T-helper 1 cell treated with Interleukin-12 subunit alpha and Interleukin-12 subunit beta and Interleukin-4 antibody, amounts not matched to agents 30 ng/mL and 1 ng/mL, for 36 hours (primary cell): ENCODE data around the gene USP22. TPM values are rescaled to one million over a fixed set of nuclear protein-coding genes. Genes with fewer than 3 reads are reported as not detected.

ENCODE experiments used
- intact Hi-C: fragments of 100-400 bp; cut with micrococcal nuclease; formaldehyde crosslinking; loops from one replicate; pipeline ENCODE4 v1.15.1; 2024
- total RNA-seq: library from RNA; stranded (reverse); gene quantifications from 2 replicates; pipeline ENCODE4 v1.2.3, GENCODE V29; 2022

The USP22 gene
- total RNA-seq, 1 donor from 2014 or later, result 128 TPM

DNA sequence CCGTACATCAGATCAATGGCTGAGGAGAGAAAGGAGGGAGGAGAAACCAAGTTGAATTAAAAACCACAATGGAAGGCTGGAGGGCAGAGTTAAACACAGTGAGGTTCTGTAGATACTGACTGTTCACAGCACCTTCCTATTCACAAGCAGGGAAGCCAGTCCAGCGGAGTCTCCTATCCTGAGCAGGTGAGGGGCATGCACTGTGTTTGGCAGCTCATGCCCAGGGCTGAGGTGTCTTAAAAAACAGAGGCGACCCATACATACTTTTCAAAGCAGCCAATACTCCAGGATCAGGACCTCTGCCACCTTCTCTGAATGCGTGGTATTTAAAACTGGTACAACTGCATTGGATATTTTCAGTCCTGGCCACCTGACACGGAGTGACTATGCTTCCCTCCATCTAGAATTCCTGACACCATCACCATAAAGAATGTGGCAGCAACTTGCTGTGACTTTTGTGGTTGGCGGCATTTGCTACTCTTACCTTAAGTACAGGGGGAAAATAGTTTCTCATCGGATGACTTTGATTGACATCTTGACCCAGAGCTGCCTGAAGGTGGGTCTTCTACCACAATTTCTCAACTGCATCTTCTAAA, 21.5 kb downstream of the USP22 start:
- intact Hi-C loops, result loop anchor here (2.0 kb wide), 1 partner anchor 21 kb away; the partner anchor contains the start of gene USP22

DNA sequence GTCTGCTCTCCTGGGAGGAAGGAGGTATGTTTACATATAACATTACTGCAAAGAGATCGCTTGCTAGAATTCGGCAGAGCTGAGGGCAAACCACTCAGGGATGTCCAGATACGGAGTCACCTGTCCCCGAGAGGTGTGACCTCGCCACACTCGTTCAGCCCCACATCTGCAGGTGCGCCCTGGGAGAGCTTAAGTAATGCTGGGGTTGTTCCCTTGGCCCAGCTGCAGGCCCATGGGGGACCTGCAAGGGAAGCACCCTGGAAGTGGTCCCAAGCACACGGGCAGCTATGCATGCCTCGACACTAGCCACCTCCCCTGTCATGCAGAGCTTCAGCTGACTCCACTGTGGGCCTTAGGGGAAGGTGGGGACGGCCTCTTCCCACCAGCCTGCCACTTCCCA, 22.2 kb downstream of the USP22 start:
- intact Hi-C loops, result loop anchor here (2.0 kb wide), 1 partner anchor 22 kb away; the partner anchor contains the start of gene USP22

GRCh38 chr17:21019976-21020586, 22.7 kb downstream of the USP22 start:
- intact Hi-C loops, result loop anchor here (2.0 kb wide), 1 partner anchor 23 kb away; the partner anchor contains the start of gene USP22

DNA sequence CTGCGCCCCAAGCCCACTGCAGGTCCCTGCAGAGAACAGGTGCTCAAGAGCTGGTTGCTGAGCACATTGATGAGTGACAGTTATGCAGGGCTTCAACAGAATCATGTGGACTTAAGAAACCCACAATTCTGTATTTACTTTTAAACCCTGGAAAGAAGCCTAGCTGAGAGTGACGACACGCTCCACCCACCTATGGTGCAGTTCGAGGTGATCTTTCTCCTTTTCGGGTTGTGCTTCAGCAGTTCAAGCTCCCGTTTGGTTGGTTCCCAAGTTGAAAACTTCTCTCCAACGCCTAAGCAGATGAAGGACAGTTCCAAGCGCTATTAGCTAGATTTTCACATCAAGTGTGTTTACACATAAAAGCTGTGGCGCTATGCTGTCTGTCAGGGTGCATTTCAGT, 23.9 kb downstream of the USP22 start:
- intact Hi-C loops, result no loop called here

DNA sequence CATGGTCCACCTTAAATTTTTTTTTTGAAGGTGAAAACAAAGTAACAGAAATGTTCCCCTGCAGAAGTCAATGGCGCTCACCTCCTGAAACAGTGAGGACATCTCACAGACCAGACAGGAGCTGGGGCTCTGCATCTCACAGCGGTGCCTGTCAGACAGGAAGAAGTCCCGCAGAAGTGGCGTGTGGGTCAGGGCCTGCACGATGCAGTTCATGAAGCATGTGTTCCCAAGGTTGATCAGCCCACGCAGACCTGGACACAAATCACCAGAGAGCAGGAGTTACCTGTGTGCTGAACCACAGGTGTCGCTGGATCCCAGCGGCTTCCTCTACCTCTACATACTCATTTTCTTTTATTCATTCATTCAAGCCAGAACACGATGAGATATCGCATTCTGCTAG, 24.9 kb downstream of the USP22 start:
- intact Hi-C loops, result no loop called here

GRCh38 chr17:21017256-21017655, 25.6 kb downstream of the USP22 start:
- intact Hi-C loops, result no loop called here

DNA sequence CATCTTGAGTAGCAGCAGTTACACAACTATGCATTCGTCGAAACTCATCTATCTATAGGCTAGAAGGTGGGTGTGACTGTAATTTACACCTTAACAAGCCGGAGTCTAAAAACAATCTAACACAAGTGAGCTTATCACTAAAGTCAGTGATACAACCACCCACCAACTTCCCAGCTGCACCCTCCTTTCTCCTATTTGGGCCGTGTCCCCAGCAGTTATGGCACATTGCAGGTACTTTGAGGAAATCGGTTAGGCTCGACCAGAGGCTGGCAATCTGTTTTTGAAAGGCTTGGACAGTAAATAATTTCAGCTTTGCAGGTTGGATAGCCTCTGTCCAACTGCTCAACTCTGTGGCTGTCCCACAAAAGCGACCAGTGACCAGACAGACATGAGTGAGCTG, 26.0 kb downstream of the USP22 start:
- intact Hi-C loops, result no loop called here

DNA sequence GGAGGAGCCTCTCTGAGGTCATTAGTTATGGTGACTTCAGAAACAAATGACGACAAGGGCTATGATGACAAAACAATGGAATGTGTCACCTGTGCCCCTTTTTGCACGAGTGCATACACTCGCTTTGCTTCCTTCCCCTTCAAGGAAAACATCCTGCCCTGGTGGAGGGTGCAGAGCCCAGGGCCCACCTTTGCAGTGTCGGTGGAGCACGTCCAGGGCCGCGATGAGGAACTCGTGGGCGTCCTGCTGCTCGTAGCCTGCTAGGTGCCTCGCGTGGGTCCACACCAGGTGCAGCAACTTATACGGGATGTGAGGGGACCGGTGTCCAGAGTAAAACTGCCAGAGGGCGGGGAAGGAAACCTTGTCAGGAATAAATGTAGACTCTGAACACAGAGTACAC, 27.2 kb downstream of the USP22 start:
- intact Hi-C loops, result no loop called here

DNA sequence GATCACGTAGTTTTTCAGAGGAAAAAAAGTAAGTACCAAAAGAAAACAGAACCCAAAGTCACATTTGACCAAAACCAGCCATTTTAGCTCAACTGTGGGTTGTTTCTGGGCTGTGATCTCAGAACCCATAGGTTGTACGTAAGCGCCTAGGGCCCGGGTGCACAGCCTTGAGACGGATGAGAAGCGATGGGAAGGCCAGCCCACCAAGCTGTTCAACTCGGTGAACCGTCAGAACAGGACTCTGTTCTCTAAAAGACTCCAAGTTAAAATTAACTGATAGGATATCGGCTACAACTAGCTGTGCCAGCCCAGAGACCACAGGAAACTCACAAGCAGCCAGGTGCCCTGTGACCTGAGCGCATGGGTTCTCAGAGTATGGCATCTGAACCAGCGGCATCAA, 28.3 kb downstream of the USP22 start:
- intact Hi-C loops, result no loop called here

GRCh38 chr17:21013983-21014382, 28.8 kb downstream of the USP22 start:
- intact Hi-C loops, result no loop called here

GRCh38 chr17:21012736-21013135, 30.1 kb downstream of the USP22 start:
- intact Hi-C loops, result no loop called here

DNA sequence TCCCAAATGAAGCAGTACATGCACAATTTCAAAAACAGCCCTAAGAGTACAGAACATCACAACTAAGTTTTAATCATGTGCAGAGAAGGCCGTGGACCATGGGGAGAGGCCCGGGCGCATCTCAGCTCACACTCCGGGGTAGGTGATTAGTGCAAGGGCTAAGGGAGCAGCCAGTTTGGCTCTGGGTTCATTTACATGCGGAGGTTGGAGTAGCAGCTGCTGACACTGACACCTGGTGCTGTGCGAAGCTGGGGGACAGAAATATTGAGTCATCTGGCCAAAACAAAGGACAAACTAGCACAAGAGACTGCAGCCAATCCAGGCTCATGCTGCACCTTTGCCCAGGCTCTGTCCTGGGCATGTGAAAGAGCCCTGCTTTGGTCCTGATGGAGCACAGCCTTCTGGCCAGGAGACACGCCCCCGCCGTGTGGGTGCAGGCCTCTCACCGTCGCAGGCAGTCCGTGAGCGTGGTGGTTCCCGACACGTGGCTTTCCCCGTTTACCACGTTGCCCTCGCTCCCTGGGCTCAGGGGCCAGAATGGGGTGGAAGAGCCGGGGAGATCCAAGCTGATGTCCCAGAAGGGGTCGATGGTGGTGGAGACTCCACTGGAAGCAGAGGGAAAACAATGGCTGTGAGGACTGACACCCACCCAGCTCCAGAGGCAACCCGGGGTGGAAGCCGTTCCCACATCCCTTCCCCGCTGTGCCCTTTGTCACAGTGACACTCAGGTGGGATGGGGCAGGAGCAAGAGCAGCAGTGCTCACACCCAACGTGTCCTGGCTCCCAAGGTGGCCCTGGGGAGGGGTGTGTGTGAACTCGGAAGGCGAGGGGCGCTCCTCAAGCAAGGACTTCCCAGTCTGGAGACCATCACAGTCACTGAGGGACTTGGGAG, 31.9 kb downstream of the USP22 start:
- intact Hi-C loops, result no loop called here

DNA sequence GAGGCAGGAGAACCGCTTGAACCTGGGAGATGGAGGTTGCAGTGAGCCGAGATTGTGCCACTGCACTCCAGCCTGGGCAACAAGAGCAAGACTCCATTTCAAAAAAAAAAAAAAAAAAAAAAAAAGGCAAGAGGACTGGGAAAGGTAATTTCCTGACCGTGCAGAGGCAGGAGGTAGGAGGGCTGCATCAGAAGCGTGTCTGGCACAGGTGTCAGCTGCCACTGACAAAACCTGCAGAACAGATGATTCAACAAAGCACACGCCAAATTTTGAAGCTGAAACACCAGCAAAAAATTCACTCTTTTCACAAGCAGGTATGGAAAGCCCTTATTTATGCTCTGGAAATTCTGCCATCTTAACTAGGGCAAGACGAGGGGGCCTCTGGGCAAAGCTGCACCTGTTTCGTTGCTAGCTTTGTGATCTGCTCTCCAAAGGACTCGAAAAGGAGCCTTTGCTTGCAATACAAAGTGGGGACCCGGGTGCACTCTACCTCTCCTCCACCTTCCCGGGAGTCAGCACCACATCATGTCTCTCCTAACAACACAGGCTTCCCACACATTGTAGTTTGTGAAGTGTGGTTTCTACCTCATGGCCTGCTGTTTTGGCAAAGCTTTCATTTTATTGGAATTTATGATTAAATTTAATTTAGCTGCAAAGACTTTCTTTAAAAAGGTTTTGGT, 33.7 kb downstream of the USP22 start:
- intact Hi-C loops, result no loop called here

DNA sequence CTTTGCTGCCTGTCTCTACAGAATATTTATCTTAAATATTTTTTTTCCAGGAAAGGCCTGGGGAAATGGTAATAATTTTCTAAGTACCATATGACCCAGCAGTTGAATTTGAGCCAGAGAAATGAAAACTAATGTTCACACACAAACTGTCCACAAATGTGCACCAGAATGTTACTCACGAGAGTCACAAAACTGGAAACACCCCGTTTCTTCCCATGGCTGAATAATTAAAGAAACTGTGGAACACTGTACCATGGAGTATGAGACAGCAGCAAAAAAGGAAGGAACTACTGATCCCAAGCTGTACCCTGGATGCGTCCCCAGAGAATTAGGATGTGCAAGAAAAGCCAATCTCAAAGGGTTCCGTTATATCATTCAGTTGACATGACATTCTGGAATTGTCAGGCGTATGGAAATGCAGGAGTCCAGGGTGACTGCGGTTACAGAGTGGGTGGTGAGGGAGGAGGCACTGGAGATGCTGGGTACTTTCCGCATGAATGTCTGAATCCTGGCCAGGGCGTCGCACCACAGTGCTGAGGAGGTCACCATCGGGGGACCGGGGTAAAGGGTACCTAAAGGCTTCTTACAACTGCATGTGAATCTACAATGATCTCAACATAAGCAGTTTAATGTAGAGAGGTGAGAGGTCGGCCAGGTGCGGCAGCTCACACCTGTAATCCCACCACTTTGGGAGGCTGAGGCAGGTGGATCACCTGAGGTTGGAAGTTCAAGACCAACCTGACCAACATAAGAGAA, 34.5 kb downstream of the USP22 start:
- intact Hi-C loops, result no loop called here

GRCh38 chr17:21007646-21008045, 35.2 kb downstream of the USP22 start:
- intact Hi-C loops, result no loop called here

DNA sequence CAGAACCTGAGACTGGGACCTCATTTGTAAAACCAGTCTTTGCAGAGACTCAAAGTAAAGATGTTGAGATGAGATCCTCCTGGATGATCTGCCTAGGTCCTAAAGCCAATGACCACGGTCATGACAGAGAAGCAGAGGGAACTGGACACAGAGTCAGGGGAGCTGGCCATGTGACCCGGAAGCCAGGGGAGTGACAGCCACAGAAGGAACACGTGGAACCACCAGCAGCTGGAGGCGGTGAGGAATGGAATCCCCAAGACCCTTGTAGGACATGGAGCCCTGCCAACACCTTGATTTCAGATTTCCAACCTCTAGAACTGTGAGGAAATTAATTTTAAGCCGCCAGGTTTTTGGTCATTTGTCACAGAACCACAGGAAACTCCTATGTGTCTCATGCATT, 37.0 kb downstream of the USP22 start:
- intact Hi-C loops, result no loop called here

GRCh38 chr17:21005367-21005766, 37.4 kb downstream of the USP22 start:
- intact Hi-C loops, result no loop called here

DNA sequence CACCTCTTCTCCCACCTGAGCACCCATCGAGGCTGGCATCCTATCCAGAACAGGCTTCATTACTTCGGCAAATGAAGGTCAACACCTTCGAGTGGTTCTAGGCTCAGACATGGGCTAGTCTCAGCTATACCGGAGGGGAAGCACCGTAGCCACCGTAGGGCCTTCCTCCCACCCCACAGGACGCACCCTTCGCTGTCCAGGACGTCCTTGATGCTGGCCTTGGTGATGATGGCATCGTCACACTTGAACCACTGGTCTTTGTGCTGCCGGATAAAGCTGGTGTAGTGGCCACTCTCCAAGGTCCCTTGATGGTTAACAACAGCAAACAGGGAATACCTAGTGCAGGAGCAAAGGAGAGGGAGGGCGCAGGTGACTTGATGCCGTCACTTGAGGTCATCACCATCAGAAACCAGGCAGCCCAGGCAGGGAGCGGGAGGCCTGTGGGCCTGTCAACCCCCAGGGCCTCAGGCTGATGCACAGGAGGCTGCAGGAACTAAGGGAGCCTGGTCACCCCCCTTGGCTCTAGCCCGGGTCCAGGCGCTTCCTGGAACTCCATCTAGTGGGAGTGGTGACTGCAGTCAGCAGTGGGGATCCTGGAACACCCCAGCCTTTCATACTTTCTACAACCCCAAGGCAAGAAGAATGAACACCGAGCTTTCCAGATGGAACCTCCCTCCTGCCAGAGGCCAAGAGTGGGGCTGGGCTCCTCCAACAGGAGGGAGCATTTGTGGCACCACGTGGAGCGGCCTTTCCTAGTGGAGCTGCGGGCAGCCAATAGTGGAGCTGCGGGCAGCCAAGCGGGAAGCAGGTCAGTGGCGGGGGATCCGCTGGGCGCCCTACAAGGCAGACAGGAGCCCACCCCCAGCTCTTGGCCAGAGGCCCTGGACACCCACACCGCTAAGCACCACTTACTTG, 38.5 kb downstream of the USP22 start:
- intact Hi-C loops, result no loop called here

DNA sequence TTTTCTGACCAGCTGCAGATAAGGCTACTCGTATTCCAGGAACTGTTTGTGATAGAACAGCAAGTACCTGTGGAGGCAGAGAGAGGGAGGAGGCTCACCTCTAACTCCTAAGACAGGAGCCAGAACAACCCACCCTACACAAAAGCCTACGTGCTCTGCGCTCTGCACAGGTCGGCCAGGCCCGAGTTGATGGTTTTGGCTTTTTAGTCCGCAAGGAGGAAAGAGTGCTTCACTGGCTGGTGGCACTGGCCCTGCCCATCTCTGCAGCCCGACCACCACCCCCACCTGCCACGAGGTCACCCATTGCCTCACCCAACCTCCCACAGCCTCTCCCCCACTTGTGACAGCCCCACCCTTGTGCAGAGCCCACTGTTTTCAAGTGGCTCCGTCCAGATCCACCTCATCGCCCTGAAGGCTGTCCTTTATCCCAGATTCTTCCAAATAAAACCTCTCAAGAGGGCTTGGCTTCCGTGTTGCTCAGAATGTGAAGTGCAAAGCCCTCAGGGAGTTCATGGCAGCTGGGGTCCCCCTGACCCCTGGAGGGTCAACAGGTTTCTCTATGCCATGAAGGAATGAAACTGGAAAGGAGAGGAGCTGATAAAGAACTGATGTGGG, 39.7 kb downstream of the USP22 start:
- intact Hi-C loops, result no loop called here
